Measurements from ENCODE around the gene TGFBR3.
"Not testable (repeated sequence)": the region's sequence is repeated elsewhere in the genome, so short reads cannot be mapped to it uniquely, and the experiment has no call there.

The TGFBR3 gene

DNA sequence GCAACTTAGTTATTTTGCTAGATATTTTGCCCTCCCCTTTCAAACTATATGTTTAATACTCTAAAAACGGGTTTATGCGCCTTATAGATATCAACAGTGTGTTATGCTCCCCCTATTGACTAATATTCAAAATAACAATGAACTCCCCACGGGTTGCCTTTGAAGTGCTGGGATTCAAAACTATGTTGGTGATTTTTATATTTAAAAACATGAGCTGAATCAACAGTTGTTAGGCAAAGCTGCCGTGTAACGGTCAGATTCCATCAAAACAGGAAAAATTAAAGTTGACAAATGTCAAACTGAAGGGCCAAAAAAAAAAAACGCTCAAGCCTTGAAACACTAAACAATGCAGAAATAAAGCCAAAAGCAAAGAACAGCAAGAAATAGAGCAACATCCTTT lies 2.5 kb downstream of the TGFBR3 start:
- DNase-seq (ENCODE audit: low spot score) = peak; percentile 58

DNA sequence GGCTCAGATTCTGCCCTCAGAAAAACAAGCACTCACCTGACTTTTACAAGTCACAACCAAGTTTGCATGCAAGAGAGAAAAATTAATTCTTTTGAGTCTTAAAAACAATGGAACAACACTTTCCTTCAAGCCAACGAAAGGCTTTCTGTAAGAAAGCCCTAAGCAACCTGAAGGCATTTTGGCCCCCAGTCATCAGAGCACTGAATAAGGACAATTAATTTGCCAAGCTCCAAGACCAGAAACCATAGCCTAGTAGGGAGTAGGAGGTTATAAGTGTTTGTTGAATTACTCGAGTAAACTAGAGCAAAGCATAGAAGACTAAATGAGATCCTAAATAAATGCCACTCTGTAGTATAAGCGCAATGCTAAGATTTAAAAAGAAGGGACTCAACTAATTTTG lies 4.7 kb downstream of the TGFBR3 start:
- DNase-seq (ENCODE audit: low spot score) = no peak

DNA sequence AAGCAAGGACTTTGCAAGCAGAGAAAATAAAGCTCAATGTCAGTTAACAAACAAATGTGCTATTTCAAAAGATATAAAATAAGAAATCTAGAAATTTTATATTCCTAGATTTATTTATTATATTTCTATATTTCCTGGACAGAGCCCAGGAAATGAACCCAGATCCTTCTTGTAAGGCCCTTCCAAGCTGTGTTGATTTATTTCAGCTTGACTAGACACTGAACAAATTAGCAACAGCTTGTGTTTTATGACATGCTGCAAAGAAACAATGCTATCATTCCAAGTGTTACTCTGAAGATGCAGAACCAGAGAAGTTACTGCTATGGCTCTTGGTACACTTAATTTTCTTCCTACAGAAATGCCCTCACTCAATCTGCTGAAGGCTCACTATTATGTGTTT lies 6.2 kb downstream of the TGFBR3 start:
- no peak for DNase-seq (ENCODE audit: low spot score)

DNA sequence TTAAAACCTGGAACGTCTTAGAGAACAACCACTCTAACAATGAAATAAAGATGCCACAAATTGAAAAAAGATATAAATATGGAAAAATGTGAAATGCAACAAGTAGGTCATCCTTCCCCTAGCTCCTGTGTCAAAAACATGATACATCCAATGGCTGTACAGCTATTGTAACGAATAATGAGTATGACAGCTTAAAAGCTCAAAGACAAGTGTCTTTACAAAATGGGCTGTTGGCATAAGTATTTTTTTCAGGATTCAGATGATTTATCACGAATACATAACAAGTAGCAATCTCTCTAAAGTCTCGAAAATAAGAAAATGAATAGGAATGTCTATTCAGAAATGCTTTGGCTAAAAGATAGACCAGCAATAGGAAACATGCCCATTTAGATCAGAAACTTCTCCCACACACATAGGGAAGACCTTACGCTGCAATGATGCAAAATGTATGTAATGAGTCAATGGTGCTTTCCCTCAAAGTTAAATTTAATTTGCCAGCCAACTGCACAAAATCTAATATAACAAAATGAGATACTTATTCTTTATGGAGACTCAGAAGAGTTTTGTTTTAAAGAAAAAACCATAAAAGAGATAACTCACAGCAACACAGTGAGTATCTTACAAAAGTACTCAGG lies 8.3 kb downstream of the TGFBR3 start:
- DNase-seq (ENCODE audit: low spot score) = no peak

DNA sequence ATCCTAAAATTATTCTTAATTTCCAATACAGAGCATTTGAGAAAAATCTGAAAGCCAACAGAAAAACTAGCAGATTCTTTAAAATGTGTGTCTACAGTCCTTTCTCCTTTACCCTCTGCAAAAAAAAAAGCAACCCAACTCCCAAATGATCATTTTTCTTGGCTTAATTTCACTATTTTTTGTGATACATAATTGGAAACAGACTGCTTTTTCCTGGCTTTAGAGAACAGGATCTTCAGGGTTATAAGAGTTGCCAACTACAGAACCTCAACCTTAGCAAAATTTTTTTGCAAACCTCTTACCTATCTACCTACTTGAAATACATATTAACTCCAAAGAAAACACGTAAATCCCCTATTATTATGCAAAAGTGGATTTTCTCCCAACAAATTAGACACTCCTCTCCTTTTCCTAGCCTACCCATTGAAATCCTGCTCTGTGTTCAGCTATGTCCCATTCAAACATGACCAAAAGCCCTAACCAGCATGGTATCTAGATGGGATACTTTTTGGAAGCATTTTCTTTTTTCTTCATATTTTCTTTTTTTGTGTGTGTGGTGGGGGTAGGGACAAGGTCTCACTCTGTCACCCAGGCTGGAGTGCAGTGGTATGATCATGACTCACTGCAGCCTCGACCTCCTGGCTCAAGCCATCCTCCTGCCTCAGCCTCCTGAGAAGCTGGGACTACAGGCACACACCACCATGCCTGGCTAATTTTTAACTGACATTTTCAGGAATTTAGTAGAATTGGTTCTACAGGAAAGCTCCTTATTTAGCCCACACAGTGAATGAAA lies 9.0 kb downstream of the TGFBR3 start:
- no peak for DNase-seq (ENCODE audit: low spot score)

DNA sequence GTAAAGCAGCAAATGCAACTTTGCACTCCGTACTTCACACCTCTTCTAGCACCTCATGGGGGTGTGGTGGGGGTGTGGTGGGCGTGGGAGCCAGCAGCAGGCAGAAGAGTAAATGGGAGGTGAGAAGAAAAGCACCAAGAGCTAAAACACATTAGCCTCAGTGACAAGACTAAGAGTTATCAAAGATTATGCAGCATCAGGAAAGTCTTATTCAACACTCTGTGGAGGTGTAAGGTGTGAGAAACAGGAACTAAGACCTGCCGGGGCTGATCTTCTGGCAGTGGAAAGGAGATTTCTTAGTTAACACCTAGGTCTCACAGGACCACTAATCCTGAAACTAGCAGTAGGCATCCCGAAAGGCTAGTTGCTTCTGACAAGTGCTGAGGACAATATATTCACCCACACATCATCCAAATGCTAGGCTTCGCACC lies 9.9 kb downstream of the TGFBR3 start:
- DNase-seq (ENCODE audit: low spot score) = no peak

DNA sequence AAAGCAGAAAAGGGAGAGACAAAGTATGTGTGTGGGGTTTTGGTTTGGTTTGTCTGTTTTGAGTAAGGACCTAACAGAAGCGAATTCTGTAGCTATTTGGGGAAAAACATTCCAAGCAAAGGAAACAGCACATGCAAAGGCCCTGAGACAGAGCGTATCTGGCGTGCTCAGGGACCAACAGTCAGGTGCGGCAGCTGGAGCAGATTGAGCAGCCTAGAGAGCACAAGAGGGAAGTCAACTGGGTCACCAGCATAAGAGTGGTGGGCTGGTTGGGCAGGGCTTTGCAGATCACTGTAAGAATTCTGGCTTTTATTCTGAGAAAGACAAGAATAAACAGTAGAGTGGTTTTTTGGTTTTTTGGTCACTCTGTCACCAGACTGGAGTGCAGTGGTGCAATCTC lies 11.8 kb downstream of the TGFBR3 start:
- no peak for DNase-seq (ENCODE audit: low spot score)

DNA sequence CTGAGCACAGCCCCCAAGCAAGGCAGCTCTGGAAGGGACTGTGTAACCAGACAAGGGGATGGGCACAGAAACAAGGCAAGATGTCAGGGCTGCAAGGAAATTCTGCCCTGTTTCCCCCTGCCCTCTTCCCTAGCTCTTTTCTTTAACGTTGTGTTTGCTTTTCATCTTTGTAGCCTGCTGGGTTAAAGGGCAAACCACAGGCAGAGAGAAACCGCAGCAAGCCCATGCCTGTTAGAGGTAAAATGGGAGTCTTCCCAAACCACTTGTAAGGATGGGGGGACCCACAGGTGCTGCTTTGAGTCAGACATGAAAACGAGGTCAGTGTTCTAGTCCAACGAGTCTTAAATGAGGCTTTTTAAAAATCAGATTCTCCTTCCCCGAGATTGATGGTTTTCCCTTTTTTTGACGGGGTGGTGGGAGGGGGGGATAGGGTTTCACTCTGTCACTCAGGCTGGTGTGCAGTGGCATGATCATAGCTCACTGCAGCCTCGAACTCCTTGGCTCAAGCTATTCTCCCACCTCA lies 13.3 kb downstream of the TGFBR3 start:
- DNase-seq (ENCODE audit: low spot score) = no peak

DNA sequence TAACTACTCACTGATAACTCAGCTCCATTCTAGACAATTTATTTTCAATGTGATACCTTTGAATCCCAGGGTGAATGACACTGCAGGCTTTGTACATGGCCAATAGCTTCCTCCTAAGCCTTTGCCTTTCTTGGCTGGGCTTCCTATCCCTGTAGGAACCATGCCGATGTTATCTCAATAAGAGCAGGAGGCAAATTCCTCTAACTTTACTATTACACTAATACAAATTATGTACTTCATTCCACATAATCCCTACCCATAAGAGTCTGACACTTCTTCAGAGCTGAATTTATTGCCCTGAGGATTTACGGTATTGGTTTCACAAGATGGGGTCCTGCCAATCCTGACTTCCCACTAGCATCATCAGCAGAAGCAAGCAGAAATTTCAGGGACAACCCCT lies 14.0 kb downstream of the TGFBR3 start:
- no peak for DNase-seq (ENCODE audit: low spot score)

DNA sequence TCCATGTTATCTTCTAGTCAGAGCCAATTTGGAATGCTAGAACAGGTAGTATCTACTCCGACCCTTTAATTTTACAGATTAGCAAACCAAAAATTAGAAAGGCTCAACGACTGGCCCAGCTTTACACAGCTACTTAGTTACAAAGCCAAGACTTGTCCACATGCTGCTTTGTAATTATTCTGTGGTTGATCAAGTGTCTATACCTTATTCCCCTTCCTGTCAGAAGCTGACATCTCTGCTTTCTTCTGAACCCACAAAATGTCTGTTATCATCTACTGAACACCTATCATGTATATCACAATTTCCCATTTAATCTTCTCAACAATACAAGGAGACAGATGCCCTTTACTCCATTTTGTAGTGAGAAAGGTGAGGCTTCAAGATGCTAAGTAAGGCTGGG lies 15.6 kb downstream of the TGFBR3 start:
- DNase-seq (ENCODE audit: low spot score) = no peak

DNA sequence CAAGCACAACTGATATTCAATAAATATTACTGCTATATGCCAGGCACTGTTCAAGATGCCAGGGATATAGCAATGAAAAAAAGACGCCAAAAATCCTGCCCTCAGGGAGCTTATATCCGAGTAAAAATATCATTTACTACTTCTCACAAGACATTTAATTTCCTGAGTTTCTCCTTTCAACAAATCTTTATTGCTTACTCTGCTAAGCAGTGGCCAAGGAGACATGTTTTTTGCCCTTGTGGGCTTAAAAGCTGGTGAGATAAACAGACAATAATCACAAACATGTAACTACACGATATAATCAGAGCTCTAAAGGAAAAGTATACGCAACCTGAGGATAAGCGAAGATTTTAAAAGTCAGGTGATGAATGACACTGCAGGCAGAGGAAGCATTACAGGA lies 19.5 kb downstream of the TGFBR3 start:
- DNase-seq (ENCODE audit: low spot score) = no peak

DNA sequence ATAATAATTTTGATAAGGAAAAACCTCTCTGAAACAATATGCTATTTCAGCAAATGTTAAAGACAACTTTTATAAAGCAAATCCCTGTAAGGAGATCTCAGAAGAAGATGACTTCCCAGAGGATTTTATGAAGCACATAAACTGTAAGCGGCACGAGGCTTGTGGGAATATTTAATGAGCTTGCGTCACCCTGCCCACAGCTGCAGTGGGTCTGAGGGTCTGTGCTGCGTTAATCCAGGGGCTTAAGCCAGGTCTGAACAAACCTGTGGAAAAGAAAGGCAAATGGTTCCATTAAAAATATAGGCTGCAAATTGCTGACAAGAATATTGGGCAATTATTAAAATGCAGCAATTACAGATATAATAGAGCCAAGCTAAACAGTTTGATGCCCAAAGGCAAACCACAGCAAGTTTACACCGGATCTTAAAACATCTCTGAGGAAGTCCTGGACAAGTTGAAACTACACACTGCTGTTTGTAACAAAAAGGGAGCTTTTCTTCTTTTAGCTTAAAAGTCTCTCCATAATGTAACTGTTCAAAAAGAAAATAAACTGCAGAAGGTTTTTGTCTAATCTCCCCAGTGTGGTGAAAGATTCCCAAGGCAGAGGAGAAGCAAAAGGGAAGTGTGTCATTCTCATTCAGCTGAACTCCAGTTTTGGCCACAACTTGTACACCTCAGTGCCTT lies 21.8 kb downstream of the TGFBR3 start:
- no peak for DNase-seq (ENCODE audit: low spot score)

DNA sequence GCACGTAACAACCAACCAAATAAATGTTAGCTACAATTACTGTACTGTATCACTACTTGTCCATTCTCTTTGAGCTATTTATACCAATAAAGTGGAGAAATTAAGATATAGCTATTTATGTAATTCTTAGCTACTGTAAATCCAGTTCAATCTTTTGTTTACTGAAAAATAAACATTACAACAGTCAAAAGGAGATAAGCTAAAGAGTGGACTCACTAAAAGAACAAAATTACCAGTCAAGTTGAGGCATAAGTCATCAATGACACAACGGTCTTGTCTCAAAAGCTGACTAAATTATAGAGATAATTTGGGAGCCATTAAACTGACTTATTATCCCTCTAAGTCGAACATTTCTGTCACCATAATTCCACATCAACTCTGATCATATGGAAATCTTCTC lies 22.5 kb downstream of the TGFBR3 start:
- DNase-seq (ENCODE audit: low spot score) = no peak

DNA sequence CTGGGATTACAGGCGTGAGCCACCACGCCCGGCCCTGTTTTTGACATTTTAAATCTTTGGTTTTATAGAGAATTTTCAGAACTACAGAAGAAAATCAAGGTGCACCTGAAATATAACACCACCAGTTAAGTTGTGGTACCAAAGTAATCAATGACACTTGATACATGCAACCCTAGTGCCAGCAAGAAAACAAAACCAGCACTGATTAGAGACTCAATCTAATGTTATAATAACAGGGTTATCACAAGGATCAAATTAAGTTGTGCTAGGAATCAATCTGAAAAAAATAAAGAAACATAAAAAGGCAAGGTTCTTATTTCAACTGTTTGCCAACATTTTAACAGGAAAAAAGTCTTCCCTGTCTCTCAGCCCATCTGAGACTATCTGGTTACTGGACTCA lies 23.8 kb downstream of the TGFBR3 start:
- no peak for DNase-seq (ENCODE audit: low spot score)

DNA sequence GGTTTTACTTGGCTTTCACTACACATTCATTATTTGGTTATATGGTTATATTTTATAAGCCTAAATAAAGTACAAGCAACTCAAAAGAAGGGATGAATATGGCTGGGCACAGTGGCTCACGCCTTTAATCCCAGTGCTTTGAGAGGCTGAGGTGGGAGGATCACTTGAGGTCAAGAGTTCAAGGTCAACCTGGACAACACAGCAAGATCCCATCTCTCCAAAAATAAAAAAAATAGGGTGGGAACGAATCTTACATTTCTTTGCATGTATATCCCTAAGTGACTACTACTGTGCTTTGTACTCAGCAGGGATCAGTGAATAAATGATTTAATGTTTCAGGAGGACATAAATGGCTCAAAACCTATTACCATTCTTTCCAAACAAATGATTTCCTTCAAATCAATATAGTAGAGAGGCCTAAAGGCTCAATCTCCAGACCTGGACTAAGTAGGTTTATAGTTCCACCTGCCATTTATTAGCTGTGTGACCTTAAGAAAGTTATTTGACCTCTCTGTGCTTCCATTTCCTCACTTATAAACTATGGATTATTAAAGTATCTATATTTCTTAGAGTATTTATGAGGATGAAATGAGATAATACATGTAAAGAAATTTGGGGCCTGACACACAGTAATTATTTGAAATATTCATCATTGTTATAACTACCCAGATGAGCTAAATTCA lies 28.3 kb downstream of the TGFBR3 start:
- no peak for DNase-seq (ENCODE audit: low spot score)

DNA sequence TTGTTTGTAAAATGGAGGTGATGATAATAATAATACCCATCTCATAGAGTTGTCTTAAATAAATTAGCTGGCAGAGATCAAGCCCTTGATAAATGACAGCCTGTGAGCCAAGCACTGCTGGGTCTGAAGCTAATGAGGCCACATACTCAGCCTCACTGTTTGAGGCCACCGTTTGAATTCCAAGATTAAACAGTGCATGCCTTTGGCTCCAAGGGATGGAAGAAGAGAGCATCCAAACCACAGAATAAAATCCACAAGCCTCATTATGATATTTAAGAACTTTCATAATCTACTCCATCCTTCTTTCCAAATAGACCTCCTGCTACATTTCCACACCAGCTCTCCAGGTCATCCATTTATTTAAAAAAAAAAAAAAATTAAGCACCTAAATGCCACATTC lies 29.0 kb downstream of the TGFBR3 start:
- no peak for DNase-seq (ENCODE audit: low spot score)

DNA sequence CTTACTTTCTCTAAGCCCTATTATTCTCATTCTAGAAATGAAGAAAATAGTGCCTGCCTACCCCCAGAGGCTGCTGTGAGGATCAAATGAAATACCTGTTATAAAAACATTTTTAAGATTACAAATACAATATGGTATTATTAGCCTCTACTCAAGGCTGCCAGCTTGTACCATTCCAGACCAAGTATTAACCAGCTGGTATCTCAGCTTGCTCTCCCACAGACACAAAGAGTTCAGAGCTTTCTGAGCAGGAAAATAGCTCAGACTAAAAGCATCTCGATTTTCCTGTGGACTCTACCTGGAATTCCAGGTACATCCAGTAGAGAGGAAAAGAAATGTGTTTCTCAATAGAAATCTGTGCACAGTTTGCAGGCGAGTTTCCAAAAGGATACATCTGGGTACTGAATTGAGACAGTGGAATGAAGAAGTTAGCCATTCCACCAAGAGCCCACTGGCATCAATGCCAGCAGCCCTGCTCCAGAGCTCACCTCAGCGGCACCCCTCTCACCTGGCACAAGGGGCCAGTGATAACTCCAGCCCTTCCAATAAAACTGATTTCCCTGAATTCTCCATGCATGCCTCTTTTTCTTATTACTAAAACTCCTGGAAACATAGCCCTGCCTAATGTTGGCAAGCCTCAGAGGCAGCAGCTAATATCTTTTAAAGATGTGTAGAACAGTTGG lies 31.0 kb downstream of the TGFBR3 start:
- DNase-seq (ENCODE audit: low spot score) = no peak

DNA sequence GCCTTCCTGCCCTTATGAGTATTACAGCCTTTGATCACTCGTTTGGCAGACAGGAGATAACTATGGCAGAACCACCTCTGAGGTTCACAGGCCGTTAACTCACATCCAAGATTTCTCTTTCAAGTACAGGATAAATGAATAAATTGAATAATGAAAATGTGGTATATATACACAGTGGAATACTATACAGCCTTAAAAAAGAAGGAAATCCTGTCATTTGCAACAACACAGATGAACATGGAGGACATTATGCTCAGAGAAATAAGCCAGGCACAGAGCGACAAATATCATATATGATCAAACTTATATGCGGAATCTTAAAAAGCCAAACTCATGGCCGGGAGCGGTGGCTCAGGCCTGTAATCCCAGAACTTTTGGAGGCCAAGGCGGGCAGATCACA lies 32.6 kb downstream of the TGFBR3 start:
- DNase-seq (ENCODE audit: low spot score) = no peak

DNA sequence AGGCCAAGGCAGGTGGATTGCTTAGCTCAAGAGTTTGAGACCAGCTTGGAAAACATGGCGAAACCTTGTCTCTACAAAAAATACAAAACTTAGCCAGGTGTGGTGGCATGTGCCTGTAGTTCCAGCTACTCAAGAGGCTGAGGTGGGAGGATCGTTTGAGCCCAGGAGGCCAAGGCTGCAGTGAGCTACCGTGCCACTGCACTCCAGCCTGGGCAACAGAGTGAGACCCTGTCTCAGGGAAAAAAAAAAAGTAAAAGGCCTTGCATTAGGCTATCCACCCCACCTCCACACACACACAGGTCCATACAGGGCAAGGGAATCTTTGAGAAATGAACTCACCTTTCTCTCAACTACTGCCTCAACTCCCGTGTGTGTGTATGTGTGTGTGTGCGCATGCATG lies 33.9 kb downstream of the TGFBR3 start:
- DNase-seq (ENCODE audit: low spot score) = not testable (repeated sequence)

DNA sequence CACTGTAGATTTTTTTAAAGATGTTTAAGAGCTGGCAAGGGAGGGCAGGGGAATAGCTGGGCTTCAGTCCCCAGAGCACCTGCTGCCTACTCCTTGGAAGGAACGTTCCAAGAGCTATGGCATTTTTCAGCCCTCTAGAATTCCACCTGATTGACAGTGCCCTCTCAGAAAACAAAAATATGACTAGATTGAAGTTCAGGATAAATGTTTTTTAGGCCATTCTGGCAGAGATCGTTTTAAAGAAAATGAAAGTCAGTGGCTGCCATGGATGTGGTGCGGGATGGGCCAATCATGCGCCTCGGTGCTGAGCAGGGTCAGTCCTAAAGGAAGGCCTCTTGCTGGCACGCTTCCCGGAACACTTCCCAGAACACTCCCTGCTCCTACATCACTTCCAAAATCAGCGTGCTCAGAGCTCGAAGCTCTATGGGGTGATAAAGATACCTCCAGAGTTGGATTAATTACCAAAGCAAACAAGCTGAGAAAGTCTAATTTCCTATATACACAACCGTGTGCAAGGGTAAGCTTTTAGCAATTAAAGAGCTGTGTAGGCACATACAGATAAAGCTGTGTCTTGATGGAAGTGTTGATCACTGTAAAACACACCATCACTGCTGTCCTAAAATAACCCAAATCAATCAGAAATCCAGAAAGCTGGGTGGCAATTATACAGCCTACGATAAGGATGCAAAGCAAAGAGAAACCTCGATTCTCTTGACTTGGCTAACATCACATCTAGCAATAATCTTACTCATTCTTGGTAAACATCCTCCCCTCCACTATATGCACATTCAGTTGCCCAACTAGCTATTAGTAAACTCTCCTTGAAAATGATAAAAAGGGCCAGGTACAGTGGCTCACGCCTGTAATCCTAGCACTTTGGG lies 34.6 kb downstream of the TGFBR3 start:
- DNase-seq (ENCODE audit: low spot score) = no peak

DNA sequence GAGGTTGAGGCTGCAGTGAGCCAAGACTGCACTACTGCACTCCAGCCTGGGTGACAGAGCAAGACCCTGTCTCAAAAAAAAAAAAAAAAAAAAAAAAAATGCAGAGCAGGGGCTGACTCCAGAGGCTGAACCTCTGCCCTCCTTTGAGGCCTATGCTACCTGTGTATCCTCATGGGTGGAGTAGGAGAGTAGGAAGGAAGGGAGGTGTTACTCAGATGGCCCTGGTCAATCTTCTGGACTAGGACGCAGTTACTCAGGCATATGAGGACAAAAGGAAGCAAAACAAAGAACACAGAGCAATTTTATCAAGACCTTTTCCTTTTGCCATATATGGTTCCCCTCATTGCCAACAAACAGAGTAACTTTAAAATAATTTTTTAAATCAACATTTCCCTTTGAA lies 35.2 kb downstream of the TGFBR3 start:
- DNase-seq (ENCODE audit: low spot score) = no peak

Measured in NAMALWA (cell line).